Stimulated activated naive CD4-positive, alpha-beta T cell (primary cell): ENCODE measurements around the gene C1orf21.

Experiments used
- DNase-seq, 6 experiments: peaks; one replicate each; lab custom pipeline; 2025; lab: John Stamatoyannopoulos, UW

C1orf21 gene

DNA sequence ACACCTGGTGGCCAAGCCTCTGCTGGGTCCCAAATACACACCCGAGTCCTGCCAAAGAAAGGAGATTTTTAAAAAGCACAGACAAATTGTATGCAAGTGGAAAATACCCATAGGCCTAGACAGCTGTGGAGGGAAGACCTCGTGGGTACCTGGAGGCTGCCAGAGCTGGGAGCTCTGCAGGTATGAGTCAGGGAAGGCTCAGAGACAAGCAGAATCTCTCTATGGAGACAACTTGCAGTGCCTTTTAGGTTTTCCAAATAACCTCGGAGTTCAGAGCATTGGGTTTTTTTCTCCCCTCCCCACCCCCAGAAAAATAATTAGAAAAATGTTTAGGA lies 240.1 kb downstream of the C1orf21 start:
- no peak for DNase-seq

DNA sequence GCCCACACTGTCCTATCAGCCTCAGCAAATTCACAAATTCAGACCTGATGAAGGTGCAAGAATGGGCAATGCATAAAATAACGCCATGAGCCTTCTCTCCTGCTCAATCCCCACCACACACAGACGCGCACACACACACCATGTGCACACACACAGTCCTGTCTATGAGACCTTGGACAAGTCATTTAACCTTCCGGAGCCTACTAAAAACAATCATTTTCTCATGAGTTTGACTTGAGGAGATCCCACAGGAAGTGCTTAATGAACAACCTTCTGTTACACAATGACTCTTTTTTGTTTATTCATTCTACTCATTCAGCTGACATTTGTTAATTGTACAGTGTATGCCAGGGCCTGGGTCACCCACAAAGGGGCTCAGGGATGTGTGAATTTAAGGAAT lies 242.4 kb downstream of the C1orf21 start:
- no peak for DNase-seq

DNA sequence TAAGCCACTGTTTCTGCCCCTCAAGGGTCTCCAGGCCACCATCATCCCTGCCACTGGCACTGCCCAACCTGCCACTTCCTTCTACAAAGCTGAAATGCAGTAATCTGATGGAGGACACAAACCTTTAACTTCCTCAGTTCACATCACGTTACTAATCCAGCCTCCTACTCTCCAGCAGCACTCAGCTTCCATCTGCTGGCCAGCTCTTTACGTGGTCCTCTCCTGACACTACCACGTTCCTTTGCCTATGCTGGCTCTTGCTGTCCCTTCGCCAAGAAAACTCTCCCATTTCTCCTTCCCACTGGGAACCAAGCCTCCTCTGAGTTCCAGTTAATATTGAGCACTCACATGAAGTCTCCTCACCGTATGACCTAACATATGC lies 243.8 kb downstream of the C1orf21 start:
- no peak for DNase-seq

DNA sequence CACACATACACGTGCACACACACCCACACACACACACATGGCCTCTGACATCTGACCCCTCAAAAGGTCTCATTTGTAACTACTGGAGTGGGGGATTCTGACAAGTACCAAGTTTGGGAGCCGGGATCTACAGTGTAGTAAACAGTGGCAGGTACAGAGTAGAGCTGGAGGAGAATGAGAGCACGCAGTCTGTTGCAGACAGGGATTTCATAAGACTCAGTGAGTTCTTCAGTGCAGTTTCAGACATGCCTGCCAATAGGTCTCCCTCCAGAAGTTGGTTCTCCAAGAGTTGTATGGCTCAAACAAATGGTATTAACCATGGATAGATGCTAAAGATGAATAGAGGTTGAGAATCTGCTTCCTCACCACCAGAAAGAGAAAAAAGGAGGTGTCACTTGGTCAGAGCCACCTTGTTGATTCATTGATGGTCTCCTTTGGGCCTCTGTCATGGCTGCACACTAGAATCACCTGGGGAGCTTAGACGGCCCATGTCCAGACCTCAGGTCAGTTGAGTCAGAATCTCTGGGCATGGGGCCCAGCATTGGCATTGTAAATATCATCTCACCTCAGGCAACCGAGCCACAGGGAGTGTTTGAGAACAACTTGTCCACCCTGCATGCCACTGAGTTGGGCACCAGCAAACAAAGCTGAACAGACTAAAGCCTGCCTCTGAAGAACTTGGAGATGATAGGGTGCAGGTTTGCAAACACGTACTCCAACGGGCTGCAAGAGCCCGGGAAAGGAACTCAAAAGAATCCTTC lies 245.8 kb downstream of the C1orf21 start:
- DNase-seq: no peak

DNA sequence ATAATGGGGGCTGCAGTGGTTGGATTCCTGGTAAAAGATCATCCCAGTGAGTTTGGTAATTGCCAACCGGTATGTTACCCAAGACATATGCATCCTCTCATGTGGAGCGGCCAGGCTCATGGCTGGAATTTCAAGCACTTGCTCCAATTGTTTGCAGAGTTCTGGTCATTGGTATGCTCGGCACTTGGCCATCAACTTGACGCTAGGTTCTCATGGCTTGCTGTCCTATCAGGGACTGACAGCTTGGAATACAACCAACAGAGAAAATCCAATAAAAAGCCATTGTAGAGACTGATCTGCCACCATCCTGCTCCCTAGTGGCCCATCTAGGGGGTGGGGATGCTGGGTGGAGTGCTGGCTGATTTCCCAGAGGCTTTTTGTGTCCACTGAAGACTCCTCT lies 247.0 kb downstream of the C1orf21 start:
- no peak for DNase-seq

DNA sequence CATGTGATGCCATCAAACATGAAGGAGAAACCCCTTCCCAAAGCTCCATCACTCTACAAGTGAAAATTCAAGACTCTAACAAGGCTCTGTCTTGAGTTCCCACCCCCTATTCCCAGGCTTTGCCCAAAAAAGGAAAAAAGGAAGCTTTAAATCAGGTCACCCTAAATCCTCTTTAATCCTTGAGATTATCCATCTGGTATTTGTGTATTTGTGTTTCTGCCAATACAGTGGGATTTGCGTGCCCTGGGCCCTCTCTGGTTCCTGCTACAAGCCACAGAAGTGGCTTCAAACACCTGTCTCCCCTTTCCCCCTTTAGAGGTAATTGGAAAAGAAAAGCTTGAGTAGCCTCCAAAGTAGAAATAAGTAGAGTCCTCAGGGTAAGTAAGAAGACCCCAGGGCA lies 247.5 kb downstream of the C1orf21 start:
- DNase-seq: no peak

DNA sequence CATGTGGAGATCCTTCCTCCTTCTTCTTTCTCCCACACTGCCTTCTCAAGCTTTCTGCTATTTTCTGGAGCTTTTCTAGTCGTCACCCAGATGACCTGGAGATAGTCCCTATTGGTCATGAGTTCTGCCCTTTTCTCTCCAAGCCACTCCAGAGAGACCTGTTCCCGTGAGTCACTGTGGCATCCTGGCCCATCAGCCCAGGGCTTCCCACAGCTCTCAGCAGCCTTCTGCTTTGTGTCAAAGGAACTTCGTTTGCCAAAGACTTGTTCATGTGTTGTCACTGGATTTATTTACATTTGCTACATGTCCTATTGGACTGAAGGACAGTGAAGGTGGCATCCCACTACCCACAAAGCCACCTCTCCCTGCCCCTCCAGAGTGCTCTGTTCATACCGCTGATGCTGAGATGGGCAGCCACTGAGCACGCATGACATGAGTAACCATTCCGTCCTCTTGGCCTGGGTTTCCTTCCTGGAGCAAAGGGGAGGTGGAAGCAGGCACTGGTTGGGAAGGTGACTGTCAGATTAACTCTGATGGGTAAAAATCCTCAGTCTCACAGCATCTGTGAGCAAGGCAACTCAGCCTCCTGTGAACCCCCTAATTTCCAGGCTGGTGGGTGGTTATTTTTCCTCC lies 248.6 kb downstream of the C1orf21 start:
- DNase-seq: no peak

DNA sequence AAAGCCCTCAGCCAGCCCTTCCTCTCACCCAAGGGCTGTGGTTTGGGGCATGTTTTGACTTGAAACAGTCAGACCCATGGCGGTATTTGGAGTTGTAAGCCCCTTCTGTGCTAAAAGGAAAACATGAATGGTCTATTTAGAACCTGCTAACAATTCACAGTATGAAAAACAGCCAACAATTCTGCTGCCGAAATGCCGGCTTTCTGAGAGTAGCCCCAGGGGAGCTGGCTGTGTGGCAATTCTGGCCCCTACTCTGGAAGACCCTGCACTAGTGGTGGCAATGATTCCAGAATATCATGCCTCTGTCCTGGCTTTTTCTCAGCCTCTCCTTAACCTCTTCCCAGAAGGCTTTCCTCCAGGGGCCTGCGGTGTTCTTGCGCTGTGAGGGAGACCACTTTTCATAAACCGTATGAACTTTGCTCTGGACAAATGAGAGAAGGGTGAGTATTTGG lies 249.2 kb downstream of the C1orf21 start:
- DNase-seq: no peak

DNA sequence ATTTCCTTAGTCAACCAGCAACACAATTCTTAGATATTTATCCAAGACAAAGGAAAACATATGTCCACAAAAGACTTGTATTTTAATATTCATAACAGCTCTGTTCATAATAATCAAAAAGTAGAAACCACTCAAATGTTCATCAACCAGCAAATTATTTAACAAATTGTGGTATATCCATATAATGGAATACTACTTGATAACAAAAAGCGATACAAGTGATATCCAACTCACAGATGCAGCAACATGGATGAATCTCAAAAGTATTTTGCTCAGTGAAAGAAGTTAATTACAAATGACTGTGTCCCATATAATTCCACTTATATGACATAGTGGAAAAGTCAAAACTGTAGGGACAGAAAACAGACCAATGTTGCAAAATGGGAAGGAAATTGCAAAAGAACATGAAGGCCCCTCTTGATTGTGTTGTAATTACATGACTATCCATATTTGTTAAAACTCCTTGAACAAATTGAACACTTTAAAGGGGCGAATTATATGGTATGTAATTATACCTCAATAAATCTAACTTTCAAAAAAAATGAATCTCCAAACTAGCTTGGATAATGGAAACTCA lies 250.9 kb downstream of the C1orf21 start:
- no peak for DNase-seq

DNA sequence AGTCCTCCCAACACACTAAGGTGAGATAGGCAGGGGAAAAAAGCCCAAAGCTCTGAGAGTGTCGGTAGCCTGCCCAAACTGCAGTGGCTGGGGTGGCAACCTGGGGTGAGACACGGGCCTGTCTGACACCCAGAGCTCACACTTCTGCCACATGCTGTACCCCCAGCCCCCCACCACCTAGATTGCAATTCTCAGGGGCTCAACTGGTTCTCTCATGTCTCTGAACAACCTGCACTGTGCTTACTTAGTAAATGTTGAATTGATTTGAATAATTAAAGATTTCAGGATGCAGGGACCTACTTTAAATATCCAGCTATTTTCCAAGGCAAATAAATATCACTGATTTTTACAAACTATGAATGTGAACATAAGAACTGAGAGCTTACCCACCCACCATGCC lies 252.4 kb downstream of the C1orf21 start:
- DNase-seq: no peak

DNA sequence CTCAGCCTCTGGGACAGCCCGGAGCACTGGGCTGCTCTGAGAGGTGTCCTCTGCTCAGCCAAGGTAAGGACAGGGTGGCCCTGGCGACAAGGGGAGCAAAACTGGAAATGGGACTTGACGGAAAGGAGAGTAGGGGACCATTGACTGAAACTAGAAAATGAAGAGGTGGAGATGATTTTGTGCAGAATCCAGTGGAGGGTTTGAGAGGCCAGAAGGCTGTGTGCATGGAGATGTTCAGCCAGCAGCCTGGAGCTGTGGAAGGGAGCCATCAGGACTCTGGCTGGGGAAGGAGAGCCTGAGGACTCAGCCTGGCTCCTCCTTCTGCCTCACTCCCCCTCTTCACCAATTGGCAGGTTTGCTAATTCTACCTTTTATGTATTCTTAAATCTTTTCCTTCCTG lies 253.7 kb downstream of the C1orf21 start:
- no peak for DNase-seq

DNA sequence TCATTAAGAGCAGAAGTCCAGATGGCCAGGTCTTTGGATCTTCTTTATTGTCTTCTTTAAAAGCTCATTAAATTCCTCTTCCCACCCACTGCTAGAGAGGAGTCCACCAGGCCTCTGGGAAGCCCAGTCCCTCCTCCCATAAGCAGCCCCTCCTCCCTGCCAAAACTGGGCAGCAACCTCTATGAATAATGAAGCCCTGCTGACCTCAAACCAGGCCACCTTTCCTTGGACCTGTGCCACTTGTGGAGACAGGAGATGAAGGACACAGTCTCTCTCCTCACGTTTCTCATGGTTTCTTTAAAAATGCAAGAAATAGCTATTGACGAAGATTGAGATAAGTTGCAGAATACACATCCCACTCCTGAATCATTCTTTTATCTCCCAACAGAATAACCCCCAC lies 255.1 kb downstream of the C1orf21 start:
- no peak for DNase-seq

DNA sequence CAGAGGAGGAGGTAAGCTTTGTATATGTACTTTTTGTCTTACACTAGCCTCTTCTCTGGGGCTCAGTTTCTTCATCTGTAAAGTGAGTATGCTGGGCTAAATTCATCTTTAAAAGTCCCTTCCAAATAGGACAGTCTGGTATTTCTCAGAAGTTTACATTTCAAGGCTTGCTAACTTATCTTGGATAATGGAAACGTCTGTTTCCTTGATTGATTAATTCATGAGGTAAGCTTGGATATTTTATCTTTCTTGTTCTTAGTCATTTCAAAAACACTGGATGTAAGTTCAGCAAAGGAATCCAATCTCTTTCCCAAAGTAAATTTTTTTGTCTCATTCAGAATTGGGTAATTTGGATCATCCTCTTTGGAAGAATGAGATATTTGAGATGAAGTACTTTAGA lies 256.8 kb downstream of the C1orf21 start:
- no peak for DNase-seq

DNA sequence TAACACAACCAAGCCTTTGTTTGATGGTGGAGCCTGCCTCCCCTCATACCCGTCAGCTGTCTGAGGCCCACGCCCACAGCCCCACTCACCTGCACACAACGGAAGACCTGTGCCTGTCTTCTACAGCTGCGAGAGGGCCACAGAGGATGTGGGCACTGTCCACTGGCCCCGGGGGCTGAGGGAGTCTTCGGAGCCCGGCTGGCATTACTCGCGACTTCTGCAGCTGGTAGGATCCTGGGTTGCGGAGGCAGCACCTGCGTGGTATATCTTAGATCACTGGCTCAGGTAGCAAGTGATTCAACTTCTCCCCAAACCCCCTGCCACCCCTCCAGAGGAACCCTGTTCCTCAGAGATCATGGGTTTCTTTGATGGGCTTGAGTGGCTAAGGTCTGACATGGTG lies 257.9 kb downstream of the C1orf21 start:
- DNase-seq: no peak

DNA sequence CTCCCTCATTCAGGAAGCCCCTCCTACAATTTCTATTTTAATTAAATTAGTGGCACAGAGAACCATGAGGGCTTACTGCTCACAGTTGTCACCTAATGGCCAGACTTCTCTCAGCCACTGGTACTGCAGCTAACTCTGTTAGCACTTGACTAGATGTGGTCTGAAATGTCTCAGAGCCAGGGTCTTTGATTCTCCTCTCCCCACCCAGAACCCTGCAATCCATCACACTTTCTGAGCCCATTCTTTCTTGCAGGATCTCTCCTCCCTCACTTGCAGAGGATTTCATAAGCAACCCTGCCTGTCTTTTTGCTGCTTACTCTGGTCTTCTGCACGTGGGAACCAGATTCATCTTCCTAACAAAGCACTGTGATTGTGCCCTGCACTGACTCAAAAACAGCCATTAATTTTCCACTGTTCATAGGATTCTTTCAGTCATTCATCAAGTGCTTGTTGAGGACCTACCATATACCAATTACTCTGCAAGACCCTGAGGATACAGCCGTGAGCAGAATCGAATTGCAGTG lies 259.4 kb downstream of the C1orf21 start:
- DNase-seq: no peak

DNA sequence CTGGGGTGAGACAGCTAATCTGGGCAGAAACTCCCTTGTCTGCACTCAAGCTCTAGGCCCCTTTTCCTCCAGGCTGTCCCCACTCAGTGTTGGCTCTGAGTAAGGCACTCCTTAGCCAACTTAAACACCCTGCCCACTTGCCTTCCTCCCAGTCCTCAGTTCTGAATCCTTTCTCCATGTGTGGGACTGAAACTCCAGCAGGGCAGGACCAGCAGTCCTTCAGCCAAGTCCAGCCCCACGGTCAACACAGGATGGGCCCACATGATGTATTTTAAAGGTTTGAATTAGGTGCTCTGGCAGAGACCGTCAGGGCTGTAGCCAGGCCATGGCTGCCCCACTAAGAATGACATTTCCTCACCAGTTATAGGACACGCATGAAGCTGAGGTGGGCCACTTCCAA lies 260.0 kb downstream of the C1orf21 start:
- DNase-seq: no peak

DNA sequence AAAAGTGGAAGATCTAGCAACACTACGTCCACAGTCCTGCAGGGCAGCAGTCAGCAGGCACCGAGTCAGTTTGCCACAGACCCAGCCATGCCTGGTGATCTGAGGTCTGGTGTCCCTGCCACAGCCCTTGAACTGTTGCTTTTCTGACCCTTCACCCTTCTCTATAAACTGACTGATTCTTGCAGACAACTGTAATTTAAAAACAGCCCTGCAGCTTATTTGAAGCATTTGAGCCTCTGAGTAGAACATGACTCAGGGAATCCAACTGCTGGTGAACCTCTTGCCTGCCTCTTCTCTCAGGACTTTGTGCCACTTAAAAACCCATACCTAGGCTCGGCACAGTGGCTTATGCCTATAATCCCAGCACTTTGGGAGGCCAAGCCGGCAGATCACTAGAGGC lies 260.6 kb downstream of the C1orf21 start:
- DNase-seq: no peak

DNA sequence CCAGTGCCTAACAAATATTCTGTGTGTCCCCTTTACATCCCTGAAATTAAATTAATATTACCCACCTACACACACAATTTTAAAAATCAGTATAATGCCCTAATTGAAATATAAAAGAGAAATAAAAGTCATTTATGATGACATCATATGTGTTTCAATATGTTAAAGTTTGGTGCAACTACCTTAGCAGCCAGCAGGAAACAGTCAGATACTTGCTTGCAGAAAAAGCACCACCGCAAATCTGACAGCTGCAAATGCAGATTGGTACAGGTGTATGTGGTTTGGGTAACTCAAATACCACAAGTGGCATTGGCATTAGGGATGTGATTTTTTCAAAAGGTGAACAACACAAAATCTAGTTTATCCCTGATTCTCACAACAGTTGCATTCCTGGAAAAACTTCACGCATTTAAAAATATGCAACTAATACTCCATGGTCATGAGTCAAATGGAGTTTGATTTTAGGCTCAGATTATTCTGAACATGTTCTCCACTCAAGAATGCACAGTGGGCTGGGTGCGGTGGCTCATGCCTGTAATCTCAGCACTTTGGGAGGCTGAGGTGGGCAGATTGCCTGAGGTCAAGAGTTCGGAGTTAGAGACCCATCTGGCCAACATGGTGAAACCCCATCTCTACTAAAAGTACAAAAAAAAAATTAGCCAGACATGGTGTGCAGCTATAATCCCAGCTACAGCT lies 261.5 kb downstream of the C1orf21 start:
- DNase-seq: no peak

DNA sequence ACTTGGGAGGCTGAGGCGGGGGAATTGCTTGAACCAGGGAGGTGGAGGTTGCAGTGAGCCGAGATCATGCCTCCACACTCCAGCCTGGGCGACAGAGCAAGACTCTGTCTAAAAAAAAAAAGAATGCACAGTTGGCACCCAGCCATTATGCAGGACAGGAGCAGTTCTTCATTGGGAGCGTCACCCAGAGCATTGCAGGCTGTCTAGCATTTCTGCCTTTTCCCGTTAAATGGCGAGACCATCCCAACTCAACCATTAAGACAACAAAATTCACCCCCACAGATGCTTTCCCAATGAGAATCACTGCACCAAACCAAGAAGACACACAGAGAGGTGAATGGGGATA lies 262.0 kb downstream of the C1orf21 start:
- DNase-seq: no peak

DNA sequence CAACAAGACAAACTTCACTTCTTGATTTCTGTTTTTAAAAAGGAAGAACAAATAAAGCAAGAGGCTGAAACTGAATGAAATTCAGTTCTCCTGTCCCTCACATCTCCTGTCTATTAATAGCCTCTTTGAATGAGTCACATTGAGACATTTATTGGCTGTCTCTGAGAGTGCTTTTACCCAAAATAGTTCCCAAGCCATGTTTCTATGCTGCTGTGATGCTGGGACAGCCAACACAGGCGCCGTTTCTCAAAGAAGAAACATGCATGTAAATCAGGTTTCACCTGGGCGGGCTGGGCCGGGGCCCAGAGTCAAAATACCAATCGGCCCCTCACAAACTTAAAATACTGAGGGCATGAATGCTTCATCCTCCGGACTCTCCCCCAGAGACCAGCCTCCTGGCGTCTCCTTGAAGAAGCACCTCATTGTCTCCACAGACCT lies 262.6 kb downstream of the C1orf21 start:
- no peak for DNase-seq

DNA sequence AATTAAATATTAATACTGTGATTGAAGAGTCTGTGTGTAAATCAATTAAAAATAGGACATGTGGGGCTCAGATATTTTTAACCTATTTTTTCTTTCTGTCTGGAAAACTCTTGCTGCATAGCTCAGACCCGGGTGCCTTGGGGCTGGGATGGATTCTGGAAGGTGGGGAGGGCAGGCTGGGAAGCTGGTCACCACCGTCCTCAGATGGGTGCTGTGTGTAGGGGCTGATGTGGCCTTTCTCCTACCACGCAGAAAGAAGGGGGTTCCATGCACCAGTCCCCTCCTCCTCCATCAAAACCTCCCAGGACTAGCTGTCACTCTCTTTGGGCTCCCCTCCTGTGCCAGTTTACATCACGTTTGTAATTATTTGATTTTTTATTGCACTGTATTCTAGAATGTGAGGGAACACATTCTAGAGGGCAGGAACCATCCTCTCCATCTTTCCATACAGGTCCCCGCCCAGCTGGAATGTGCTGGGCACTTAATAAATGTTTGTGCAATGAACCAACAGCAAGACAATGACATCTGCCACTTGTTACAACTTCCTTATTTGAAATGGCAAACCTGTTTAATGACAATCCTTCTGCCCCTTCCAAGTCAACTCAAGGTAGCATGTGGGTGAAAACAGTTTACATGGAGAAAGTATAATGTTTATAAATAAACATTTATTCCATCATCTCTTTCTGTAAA lies 263.5 kb downstream of the C1orf21 start:
- DNase-seq: no peak

DNA sequence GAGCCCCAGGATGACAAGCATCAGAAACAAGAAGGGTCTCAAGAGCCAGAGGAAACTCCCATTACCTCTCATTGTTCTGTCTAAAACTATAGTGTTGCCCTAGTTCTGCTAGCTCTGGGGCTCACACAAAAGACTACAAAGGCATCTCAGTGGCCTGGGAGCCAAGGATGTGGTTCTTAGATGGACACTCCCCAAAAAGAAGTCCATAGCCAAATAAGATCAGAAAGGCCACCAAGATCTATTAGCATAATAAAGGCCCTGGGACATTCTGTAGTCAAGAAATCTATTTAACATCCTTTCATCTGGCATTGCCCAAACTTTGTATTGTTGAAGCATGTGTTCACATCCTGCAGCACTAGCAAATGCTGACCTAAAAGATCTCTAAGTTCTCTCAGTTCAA lies 268.4 kb downstream of the C1orf21 start:
- no peak for DNase-seq
